Astrocyte (in vitro differentiated cells and primary cell): Measurements from ENCODE around the gene CACNA1B.

Source experiments
- CTCF ChIP-seq: IDR thresholded peaks from 2 replicates; pipeline ENCODE4 v1.5.1; 2011; ENCODE audit warnings: low read depth, mild to moderate bottlenecking, inconsistent platforms, low read length, moderate library complexity; ENCODE audit not compliant: insufficient read depth
- EZH2 ChIP-seq: IDR thresholded peaks from 2 replicates; pipeline ENCODE4 v1.6.1; 2012; ENCODE audit warnings: mild to moderate bottlenecking, low read length, inconsistent platforms; ENCODE audit not compliant: insufficient read depth

GRCh38 chr9:137873858-137874362 lies 3.7 kb upstream of the CACNA1B start:
- TF ChIP-seq CTCF (no peak), EZH2 (no peak)
